Gastroesophageal sphincter (tissue), 4 donors: Measurements from ENCODE around the gene UTP3. TPM values are rescaled to one million over a fixed set of nuclear protein-coding genes. Genes with fewer than 3 reads are reported as not detected.
"Not testable (repeated sequence)": the region's sequence is repeated elsewhere in the genome, so short reads cannot be mapped to it uniquely, and the experiment has no call there.

ENCODE experiments used
- ATAC-seq: fragments of 150-250 bp; one replicate; pipeline ENCODE4 v1.9.1; 2016; ENCODE audit warnings: mild to moderate bottlenecking, moderate library complexity
- H3K27ac ChIP-seq, 4 donors: fragments of 200-600 bp; sonication (generic) in 3 of 4; 1 replicate in 3 of 4; 2 replicates in 1 of 4; pipeline ENCODE4 v1.5.1; 2016 to 2019
- H3K27me3 ChIP-seq: fragments of 200-600 bp; sonication (generic); one replicate; pipeline ENCODE4 v1.5.1; 2019
- H3K36me3 ChIP-seq, 2 donors: fragments of 200-600 bp; sonication (generic); one replicate each; pipeline ENCODE4 v1.5.1; 2019; ENCODE audit warnings: control low read depth in 1 of 2
- H3K4me1 ChIP-seq, 3 donors: fragments of 200-600 bp; sonication (generic); 1 replicate in 2 of 3; 2 replicates in 1 of 3; pipeline ENCODE4 v1.5.1; 2016 to 2019; ENCODE audit warnings: control low read depth in 2 of 3
- H3K4me3 ChIP-seq, 2 donors: fragments of 200-600 bp; sonication (generic); one replicate each; pipeline ENCODE4 v1.5.1; 2019; ENCODE audit warnings: mild to moderate bottlenecking in 1 of 2, moderate library complexity in 1 of 2
- H3K9me3 ChIP-seq, 3 donors: fragments of 200-600 bp; sonication (generic); one replicate each; pipeline ENCODE4 v1.5.1; 2017 to 2019; ENCODE audit warnings: control low read depth in 2 of 3
- EP300 ChIP-seq: sonication (generic); formaldehyde crosslinking; IDR thresholded peaks from one replicate; pipeline ENCODE4 v1.6.1; 2017; ENCODE audit warnings: antibody characterized with exemption, mild to moderate bottlenecking
- POLR2A ChIP-seq, 2 donors: fragments of 450-650 bp; IDR thresholded peaks; one replicate each; pipeline ENCODE4 v1.6.1; 2017; ENCODE audit warnings: antibody characterized with exemption in 2 of 2, mild to moderate bottlenecking in 2 of 2, moderate library complexity in 1 of 2
- POLR2AphosphoS5 ChIP-seq: sonication (generic); formaldehyde crosslinking; IDR thresholded peaks from one replicate; pipeline ENCODE4 v1.6.1; 2017; ENCODE audit warnings: antibody characterized with exemption
- WGBS, 2 donors: methylation state at CpG; one replicate each; pipeline ENCODE4 v1.1.5; 2018; ENCODE audit warnings: low coverage in 1 of 2; 5-methylcytosine and 5-hydroxymethylcytosine counted together
- total RNA-seq, 4 donors: library from RNA; depleted of rRNA; stranded (reverse); fragments of >200 nt; gene quantifications; one replicate each; pipeline ENCODE4 v1.1.0, GENCODE V29; 2016
- TF ChIP-seq, protein P1 (sequence below), 4 experiments: fragments of 200-600 bp in 2 of 4; fragments of 450-650 bp in 2 of 4; sonication (generic) in 1 of 4; IDR thresholded peaks; one replicate each; pipeline ENCODE4 v1.5.1; 2017 to 2019; ENCODE audit warnings: antibody characterized with exemption in 4 of 4, mild to moderate bottlenecking in 2 of 4, moderate library complexity in 2 of 4

UTP3 gene
- total RNA-seq, 4 donors from 2014 or later, result 20.9 to 30.8 (median 24.0) TPM

DNA sequence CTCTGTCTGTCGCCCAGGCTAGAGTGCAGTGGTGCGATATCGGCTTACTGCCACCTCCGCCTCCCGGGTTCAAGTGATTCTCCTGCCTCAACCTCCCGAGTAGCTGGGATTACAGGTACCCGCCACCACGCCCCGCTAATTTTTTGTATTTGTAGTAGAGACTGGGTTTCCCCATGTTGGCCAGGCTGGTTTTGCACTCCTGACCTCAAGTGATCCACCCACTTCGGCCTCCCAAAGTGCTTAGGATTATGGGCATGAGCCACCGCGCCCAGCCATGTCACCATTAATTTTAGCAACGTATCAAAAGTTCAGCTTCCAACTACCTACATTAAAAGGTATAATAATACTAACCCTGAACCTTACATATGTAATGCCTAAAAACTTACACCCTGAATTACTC lies 940 bp upstream of the UTP3 start:
- no peak for ATAC-seq
- 65 to 73% methylated on average over 3 to 13 of the region's 13 CpGs for WGBS, 2 donors
- Histone ChIP-seq H3K36me3 (peaks cover 0 to 19% of the 10 kb centered on the region in 2 donors), H3K4me1 (peaks cover 4 to 44% (median 18%) of the 10 kb centered on the region in 3 donors), H3K4me3 (peak overlapping the region; percentile 86 to 96), H3K27me3 (no peaks in the 10 kb centered on the region), H3K9me3 (no peaks in the 10 kb centered on the region), H3K27ac (peak overlapping the region; percentile 80 to 94 (median 92))
- TF ChIP-seq, protein P1, sequence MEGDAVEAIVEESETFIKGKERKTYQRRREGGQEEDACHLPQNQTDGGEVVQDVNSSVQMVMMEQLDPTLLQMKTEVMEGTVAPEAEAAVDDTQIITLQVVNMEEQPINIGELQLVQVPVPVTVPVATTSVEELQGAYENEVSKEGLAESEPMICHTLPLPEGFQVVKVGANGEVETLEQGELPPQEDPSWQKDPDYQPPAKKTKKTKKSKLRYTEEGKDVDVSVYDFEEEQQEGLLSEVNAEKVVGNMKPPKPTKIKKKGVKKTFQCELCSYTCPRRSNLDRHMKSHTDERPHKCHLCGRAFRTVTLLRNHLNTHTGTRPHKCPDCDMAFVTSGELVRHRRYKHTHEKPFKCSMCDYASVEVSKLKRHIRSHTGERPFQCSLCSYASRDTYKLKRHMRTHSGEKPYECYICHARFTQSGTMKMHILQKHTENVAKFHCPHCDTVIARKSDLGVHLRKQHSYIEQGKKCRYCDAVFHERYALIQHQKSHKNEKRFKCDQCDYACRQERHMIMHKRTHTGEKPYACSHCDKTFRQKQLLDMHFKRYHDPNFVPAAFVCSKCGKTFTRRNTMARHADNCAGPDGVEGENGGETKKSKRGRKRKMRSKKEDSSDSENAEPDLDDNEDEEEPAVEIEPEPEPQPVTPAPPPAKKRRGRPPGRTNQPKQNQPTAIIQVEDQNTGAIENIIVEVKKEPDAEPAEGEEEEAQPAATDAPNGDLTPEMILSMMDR (IDR thresholded peaks at IDR 0.05), result no peak
- TF ChIP-seq POLR2A (IDR thresholded peaks at IDR 0.05) (no peak), POLR2AphosphoS5 (no peak), EP300 (no peak)

DNA sequence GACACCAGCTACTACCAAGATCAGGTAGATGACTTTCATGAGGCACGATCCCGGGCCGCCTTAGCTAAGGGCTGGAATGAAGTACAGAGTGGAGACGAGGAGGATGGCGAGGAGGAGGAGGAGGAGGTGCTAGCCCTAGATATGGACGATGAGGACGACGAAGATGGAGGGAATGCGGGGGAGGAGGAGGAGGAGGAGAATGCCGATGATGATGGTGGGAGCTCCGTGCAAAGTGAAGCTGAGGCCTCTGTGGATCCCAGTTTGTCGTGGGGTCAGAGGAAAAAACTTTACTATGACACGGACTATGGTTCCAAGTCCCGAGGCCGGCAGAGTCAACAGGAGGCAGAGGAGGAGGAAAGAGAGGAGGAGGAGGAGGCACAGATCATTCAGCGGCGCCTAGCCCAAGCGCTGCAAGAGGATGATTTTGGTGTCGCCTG lies 481 bp downstream of the UTP3 start:
- H3K9me3 ChIP-seq, result no peaks in the 10 kb centered on the region
- 1 to 3% methylated on average over 14 to 19 of the region's 19 CpGs for WGBS, 2 donors
- peak overlapping the region; percentile 76 to 94 (median 92) for H3K27ac ChIP-seq
- H3K4me3 ChIP-seq, result peak overlapping the region; percentile 86 to 96
- TF ChIP-seq, protein P1 (IDR thresholded peaks at IDR 0.05), result no peak
- TF ChIP-seq POLR2A (IDR thresholded peaks at IDR 0.05) (no peak), POLR2AphosphoS5 (no peak), EP300 (no peak)
- H3K27me3 ChIP-seq, result no peaks in the 10 kb centered on the region
- peaks cover 4 to 49% (median 18%) of the 10 kb centered on the region in 3 donors for H3K4me1 ChIP-seq
- H3K36me3 ChIP-seq, result peaks cover 0 to 23% of the 10 kb centered on the region in 2 donors
- ATAC-seq, result no peak

DNA sequence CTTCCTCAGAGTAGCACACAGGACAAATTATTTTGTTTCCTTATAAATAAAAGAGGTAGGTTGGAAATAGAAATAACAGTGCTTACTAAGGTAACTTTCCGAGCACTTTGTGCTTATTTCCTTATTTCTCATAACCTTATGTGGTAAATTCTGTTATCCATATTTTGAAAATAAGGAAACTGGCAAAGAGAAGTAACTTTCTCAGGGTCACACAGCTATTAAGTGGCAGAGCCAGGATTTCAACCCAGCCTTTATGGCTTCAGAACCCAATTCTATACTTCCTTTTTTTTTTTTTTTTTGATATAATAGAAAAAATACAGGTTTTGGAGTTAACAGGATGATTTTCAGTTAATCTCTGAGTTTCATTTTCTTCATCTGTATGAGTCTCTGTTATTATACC lies 3.3 kb downstream of the UTP3 start:
- Histone ChIP-seq H3K27me3 (no peaks in the 10 kb centered on the region), H3K4me1 (peaks cover 4 to 49% (median 18%) of the 10 kb centered on the region in 3 donors), H3K9me3 (no peaks in the 10 kb centered on the region), H3K36me3 (peaks cover 0 to 23% of the 10 kb centered on the region in 2 donors), H3K4me3 (no peak overlapping the region), H3K27ac (no peak overlapping the region)
- no peak for ATAC-seq
- WGBS, 2 donors, result 72 to 75% methylated on average over 1 of the region's 1 CpG
- no peak for TF ChIP-seq EP300
- TF ChIP-seq POLR2A (IDR thresholded peaks at IDR 0.05), result no peak
- TF ChIP-seq, protein P1 (IDR thresholded peaks at IDR 0.05), result no peak
- TF ChIP-seq POLR2AphosphoS5, result no peak

DNA sequence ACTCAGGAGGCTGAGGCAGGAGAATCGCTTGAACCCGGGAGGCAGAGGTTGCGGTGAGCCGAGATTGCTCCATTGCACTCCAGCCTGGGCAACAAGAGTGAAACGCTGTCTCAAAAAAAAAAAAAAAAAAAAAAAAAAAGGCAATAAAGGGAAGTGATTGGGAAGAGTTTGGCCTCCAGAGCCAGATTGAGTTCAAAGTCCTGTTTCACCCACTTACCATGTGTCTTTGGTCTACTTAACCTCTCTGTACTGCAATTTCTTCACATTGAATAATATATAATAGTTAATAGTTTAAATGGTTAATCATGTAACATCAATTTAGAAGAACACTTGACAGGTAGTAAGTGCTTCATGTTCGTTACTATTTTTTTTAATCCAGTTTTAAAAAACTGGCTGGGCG lies 6.3 kb downstream of the UTP3 start:
- ATAC-seq, result not testable (repeated sequence)

DNA sequence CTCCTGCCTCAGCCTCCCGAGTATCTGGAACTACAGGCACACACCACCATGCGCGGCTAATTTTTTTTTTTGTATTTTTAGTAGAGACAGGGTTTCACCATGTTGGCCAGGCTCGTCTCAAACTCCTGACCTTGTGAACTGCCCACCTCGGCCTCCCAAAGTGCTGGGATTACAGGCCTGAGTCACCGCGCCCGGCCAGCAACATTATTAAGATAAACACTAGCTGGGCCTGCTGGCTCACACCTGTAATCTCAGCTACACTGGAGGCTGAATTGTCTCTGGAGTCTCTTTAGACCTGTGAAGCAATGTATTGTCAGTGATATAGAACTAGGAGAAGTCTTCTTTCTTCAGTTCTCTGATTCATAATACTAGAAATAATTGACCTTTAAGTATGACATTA lies 10.1 kb downstream of the UTP3 start:
- H3K4me1 ChIP-seq, H3K36me3 ChIP-seq, ATAC-seq, H3K9me3 ChIP-seq, H3K4me3 ChIP-seq, H3K27ac ChIP-seq, H3K27me3 ChIP-seq: not testable (repeated sequence)
- 60 to 83% methylated on average over 8 of the region's 8 CpGs for WGBS, 2 donors

More for the DNA sequence above, 6.3 kb downstream of the UTP3 start:
- Histone ChIP-seq H3K4me1 (peaks cover 2 to 32% (median 13%) of the 10 kb centered on the region in 3 donors), H3K36me3 (peaks cover 0 to 23% of the 10 kb centered on the region in 2 donors)
- not testable (repeated sequence) for H3K4me3 ChIP-seq, H3K27me3 ChIP-seq, H3K27ac ChIP-seq, H3K9me3 ChIP-seq
- WGBS, 2 donors, result 80 to 98% methylated on average over 1 to 7 of the region's 7 CpGs

DNA sequence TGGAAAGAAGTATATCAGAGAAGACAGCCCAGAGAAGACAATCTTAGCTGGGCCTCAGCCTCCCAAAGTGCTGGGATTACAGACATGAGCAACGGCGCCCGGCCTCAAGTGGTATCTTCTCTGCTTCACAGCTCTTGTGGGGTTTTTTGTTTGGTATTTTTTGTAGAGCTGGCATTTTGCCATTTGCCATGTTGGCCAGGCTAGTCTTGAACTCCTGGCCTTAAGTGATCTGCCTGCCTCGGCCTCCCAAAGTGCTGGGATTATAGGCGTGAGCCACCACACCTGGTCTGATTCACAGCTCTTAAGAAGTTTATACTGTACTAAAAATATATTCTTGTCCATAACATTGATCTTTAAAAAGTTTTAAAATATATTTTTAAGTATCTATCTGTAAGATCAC lies 12.4 kb downstream of the UTP3 start:
- H3K27ac ChIP-seq, result no peak overlapping the region
- no peak overlapping the region for H3K4me3 ChIP-seq
- ATAC-seq, result no peak
- peaks cover 0 to 9% (median 0%) of the 10 kb centered on the region in 3 donors for H3K4me1 ChIP-seq
- TF ChIP-seq POLR2A (IDR thresholded peaks at IDR 0.05) (no peak), POLR2AphosphoS5 (no peak), EP300 (no peak)
- TF ChIP-seq, protein P1 (IDR thresholded peaks at IDR 0.05), result no peak
- H3K36me3 ChIP-seq, result no peaks in the 10 kb centered on the region
- no peaks in the 10 kb centered on the region for H3K27me3 ChIP-seq
- H3K9me3 ChIP-seq, result no peaks in the 10 kb centered on the region
- 81 to 88% methylated on average over 5 of the region's 5 CpGs for WGBS, 2 donors
